Body of pancreas (tissue), 4 donors: Measurements from ENCODE around the gene KREMEN2. TPM values are rescaled to one million over a fixed set of nuclear protein-coding genes. Genes with fewer than 3 reads are reported as not detected.

Experiments
- ATAC-seq: fragments of 150-250 bp; one replicate; pipeline ENCODE4 v1.9.1; 2016
- DNase-seq, 4 donors: peaks; one replicate each; pipeline ENCODE4 v3.0.0-alpha.2; 2019
- H3K27ac ChIP-seq, 4 donors: fragments of 200-600 bp; sonication (generic); 1 replicate in 3 of 4; 2 replicates in 1 of 4; pipeline versions ENCODE4 v1.5.1 to v1.6.1; 2016 to 2019; ENCODE audit warnings: mild to moderate bottlenecking in 1 of 4, mixed read lengths in 1 of 4, moderate library complexity in 1 of 4
- H3K27me3 ChIP-seq, 2 donors: fragments of 200-600 bp; sonication (generic); one replicate each; pipeline ENCODE4 v1.6.0; 2016; ENCODE audit warnings: mild to moderate bottlenecking in 1 of 2
- H3K36me3 ChIP-seq, 2 donors: fragments of 200-600 bp; sonication (generic); replicated peaks in 1 of 2; 2 replicates each; pipeline ENCODE4 v1.5.1; 2016; ENCODE audit warnings: low read depth in 2 of 2; ENCODE audit not compliant: insufficient read depth in 1 of 2
- H3K4me1 ChIP-seq: fragments of 200-600 bp; sonication (generic); one replicate; pipeline ENCODE4 v1.6.0; 2016
- H3K4me3 ChIP-seq, 2 donors: fragments of 200-600 bp; sonication (generic); 1 replicate in 1 of 2; 2 replicates in 1 of 2; pipeline ENCODE4 v1.5.1; 2016 to 2019
- H3K9me3 ChIP-seq, 3 donors: fragments of 200-600 bp; sonication (generic); 1 replicate in 2 of 3; 2 replicates in 1 of 3; pipeline ENCODE4 v1.5.1; 2016
- POLR2A ChIP-seq, 3 donors: fragments of 450-650 bp; IDR thresholded peaks; one replicate each; pipeline ENCODE4 v1.6.1; 2016; ENCODE audit warnings: antibody characterized with exemption in 3 of 3, mild to moderate bottlenecking in 2 of 3
- WGBS, 2 donors: methylation state at CpG; one replicate each; pipeline ENCODE4 v1.1.5; 2017; 5-methylcytosine and 5-hydroxymethylcytosine counted together
- intact Hi-C: fragments of 100-400 bp; cut with DNase I; formaldehyde crosslinking; loops from one replicate; pipeline ENCODE4 v1.15.1; 2023
- total RNA-seq, 2 donors: library from RNA; depleted of rRNA; stranded (reverse); fragments of >200 nt; gene quantifications; one replicate each; pipeline ENCODE4 v1.1.0, GENCODE V29; 2016
- TF ChIP-seq, protein P1 (sequence below), 7 experiments: fragments of 450-650 bp in 4 of 7; fragments of 200-600 bp in 3 of 7; sonication (generic) in 3 of 7; IDR thresholded peaks; one replicate each; pipeline ENCODE4 v1.5.1; 2016 to 2019; ENCODE audit warnings: antibody characterized with exemption in 7 of 7

KREMEN2 gene
- total RNA-seq, 2 donors from 2014 or later, result 6.3 TPM; not detected in 1

DNA sequence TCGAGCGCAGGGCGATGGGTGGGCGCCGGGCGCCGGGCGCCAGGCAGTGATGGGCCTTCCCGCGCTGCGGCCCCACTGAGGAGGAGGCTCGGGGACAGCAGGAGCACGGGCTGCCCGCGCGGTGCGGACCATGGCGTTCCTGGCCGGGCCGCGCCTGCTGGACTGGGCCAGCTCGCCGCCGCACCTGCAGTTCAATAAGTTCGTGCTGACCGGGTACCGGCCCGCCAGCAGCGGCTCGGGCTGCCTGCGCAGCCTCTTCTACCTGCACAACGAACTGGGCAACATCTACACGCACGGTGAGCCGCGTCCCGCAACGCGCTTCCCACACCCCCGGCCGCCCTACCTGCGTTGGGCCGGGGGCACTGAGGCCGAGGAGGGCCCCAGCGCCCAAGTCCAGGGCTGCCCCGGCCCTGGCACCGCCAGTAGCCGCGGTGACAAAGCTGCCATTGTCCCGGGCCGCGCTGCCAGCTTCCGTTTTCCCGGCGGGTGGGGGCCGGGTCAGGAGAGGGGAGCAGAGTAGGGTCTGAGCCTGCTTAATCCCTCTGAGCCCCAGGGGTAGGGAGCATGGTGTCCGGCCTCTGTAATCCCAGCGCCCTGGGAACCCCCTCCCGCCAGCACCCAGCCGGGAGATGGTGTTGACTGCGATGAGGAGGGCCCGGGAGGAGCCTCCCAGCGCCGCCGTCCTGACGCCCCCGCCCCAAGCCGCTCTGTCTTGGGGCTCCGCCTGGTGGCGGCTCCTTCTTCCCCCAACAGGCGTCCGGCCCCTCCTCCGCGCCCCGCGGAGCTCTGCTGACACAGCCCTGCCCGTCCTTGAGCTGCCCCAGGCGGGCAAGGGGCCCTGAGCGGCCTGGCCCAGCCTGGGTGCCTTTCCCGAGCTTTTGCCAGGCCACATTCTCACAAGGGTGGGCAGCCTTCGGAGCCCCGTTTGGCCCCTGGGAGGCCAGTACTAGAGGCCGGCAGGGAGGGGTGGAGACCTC lies 5.8 kb downstream of the KREMEN2 start:
- WGBS, 2 donors, result 0 to 2% methylated on average over 4 to 67 of the region's 83 CpGs

DNA sequence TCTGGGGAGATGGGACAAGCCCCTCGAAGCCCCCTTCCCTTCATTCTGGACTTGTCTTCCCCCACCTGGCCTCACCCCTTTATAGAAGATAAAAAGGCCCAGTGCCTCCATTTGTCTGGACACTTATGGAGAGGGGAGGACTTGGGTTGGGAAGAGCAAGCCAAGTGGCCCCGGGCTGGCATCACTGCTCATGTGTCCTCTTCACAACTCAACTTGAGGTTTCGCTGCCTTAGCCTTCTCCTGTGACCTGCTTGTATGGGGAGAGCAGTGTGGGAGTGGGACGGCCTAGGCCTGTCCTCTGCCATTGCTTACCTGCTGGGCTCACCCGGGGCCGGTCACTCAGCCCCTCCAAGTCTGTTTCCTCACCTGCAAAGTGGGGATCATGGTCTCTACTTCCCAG lies 6.5 kb downstream of the KREMEN2 start:
- DNase-seq (no peak), ATAC-seq (no peak)
- Histone ChIP-seq H3K27ac (peak overlapping the region in 3 of 4 donors; percentile 66 to 73 (median 66)), H3K4me1 (peaks cover 41% of the 10 kb centered on the region), H3K36me3 (no peaks in the 10 kb centered on the region), H3K27me3 (peaks cover 0 to 22% of the 10 kb centered on the region in 2 donors), H3K4me3 (no peak overlapping the region), H3K9me3 (no peaks in the 10 kb centered on the region)
- intact Hi-C loops, result no loop called here
- no peak for TF ChIP-seq POLR2A (IDR thresholded peaks at IDR 0.05)
- TF ChIP-seq, protein P1, sequence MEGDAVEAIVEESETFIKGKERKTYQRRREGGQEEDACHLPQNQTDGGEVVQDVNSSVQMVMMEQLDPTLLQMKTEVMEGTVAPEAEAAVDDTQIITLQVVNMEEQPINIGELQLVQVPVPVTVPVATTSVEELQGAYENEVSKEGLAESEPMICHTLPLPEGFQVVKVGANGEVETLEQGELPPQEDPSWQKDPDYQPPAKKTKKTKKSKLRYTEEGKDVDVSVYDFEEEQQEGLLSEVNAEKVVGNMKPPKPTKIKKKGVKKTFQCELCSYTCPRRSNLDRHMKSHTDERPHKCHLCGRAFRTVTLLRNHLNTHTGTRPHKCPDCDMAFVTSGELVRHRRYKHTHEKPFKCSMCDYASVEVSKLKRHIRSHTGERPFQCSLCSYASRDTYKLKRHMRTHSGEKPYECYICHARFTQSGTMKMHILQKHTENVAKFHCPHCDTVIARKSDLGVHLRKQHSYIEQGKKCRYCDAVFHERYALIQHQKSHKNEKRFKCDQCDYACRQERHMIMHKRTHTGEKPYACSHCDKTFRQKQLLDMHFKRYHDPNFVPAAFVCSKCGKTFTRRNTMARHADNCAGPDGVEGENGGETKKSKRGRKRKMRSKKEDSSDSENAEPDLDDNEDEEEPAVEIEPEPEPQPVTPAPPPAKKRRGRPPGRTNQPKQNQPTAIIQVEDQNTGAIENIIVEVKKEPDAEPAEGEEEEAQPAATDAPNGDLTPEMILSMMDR (IDR thresholded peaks at IDR 0.05), result no peak
- WGBS, 2 donors, result 79 to 83% methylated on average over 5 to 6 of the region's 6 CpGs

More for the DNA sequence above, 5.8 kb downstream of the KREMEN2 start:
- peak; percentile 71 to 85 (median 82) for DNase-seq
- Histone ChIP-seq H3K4me1 (peaks cover 48% of the 10 kb centered on the region), H3K36me3 (no peaks in the 10 kb centered on the region), H3K9me3 (no peaks in the 10 kb centered on the region), H3K27me3 (peaks cover 3 to 28% of the 10 kb centered on the region in 2 donors), H3K4me3 (peak overlapping the region; percentile 62 to 64), H3K27ac (peak overlapping the region; percentile 30 to 73 (median 66))
- intact Hi-C loops, result no loop called here
- peak; percentile 45 for ATAC-seq
- peak in 1 of 3 donors; percentile 35 for TF ChIP-seq POLR2A (IDR thresholded peaks at IDR 0.05)
- TF ChIP-seq, protein P1 (IDR thresholded peaks at IDR 0.05), result peak; percentile 19 to 68 (median 54)

DNA sequence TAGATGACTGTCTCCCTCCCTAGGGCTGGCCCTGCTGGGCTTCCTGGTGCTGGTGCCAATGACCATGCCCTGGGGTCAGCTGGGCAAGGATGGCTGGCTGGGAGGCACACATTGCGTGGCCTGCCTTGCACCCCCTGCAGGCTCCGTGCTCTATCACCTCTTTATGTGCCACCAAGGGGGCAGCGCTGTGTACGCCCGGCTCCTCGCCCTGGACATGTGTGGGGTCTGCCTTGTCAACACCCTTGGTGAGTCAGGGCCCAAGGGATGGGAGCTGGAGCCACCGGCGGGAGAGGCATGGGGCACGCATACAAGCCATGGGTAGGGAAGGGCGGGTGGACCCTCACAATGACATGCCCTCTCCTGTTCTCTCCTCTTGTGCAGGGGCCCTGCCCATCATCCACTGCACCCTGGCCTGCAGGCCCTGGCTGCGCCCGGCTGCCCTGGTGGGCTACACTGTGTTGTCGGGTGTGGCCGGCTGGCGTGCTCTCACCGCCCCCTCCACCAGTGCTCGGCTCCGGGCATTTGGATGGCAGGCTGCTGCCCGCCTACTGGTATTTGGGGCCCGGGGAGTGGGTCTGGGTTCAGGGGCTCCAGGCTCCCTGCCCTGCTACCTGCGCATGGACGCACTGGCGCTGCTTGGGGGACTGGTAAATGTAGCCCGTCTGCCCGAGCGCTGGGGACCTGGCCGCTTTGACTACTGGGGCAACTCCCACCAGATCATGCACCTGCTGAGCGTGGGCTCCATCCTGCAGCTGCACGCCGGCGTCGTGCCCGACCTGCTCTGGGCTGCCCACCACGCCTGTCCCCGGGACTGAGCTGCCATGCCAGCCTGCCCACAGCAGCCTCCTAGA lies 7.3 kb downstream of the KREMEN2 start:
- Histone ChIP-seq H3K9me3 (no peaks in the 10 kb centered on the region), H3K27me3 (peaks cover 0 to 20% of the 10 kb centered on the region in 2 donors), H3K27ac (no peak overlapping the region), H3K36me3 (no peaks in the 10 kb centered on the region), H3K4me3 (no peak overlapping the region), H3K4me1 (peaks cover 47% of the 10 kb centered on the region)
- 96 to 98% methylated on average over 8 to 27 of the region's 35 CpGs for WGBS, 2 donors
- intact Hi-C loops, result no loop called here
- TF ChIP-seq, protein P1 (IDR thresholded peaks at IDR 0.05), result no peak
- no peak for TF ChIP-seq POLR2A (IDR thresholded peaks at IDR 0.05)
- ATAC-seq, result no peak
- no peak for DNase-seq

DNA sequence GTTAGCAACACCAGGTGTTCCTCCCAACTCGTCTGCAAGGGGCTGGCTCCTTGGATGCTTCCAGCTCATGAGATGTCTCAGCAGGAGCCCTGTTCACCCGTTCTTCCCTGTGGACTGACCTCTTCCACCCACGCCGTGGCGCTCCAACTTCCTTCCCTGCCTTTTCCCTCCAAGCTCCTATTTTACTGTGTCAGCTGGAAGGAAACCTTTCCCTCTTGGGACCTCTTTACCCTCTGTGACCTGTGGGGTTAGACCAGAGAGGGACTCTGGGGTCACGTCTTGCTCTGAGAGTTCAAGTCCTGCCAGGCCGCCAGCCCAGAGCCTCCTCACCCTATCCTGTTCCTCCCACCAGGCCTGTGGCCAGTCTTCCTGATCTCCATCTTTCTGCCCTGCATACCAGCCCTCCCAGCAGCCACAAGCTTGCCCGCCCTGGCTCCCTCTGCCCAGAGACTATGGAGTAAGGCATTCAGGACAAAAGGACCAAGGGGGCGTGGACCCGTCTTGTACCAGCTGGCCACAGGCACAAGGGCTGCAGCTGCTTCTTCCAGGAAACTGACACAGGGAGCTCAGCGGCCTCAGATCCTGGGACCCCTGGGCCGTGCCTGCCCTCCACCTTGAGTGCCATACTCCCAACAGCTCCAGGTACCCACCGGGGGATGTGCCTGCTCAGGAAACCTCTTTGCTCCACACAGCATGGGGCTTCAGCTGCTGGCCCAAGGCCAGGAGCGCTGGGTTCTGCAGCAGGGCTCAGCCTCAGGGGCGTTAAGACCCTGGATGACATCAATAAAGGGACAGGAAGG lies 8.1 kb downstream of the KREMEN2 start:
- Histone ChIP-seq H3K27me3 (peaks cover 0 to 13% of the 10 kb centered on the region in 2 donors), H3K4me1 (peaks cover 48% of the 10 kb centered on the region), H3K4me3 (no peak overlapping the region), H3K27ac (no peak overlapping the region), H3K36me3 (no peaks in the 10 kb centered on the region), H3K9me3 (no peaks in the 10 kb centered on the region)
- 81 to 82% methylated on average over 13 to 14 of the region's 15 CpGs for WGBS, 2 donors
- TF ChIP-seq, protein P1 (IDR thresholded peaks at IDR 0.05), result no peak
- no peak for TF ChIP-seq POLR2A (IDR thresholded peaks at IDR 0.05)
- intact Hi-C loops, result no loop called here
- no peak for DNase-seq
- no peak for ATAC-seq
